ENCODE data around the gene NEBL.
A peak's percentile ranks its signal among the peaks of the same experiment; 100 is the strongest.

The NEBL gene

DNA sequence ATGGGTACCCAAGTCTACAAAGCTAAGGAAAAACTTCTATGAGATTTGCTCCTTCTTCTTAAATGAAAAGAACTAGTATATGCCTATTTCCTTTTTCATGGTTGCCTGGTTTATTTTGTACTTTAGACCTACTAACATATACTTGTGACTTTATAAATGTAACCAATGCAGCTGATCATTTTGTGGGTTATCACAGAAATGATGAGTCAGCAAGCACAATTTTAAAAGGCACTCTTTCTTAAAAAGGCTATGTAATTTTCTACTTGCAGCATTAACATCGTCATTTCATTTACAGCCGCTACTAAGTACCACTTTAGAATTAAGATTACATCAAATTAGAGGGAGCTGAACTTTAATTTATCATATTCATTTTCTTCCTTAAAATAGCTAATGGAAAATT, 13.6 kb downstream of the NEBL start:
- no peak for DNase-seq (ENCODE audit: low read depth in 2 of 2)
- TF ChIP-seq CTCF (IDR thresholded peaks at IDR 0.05; ENCODE audit: low read depth, low read length) = no peak
- no peak overlapping the region for H3K4me3 ChIP-seq (replicated peaks in 1 of 2; ENCODE audit: low read depth in 2 of 2, low read length in 2 of 2)

DNA sequence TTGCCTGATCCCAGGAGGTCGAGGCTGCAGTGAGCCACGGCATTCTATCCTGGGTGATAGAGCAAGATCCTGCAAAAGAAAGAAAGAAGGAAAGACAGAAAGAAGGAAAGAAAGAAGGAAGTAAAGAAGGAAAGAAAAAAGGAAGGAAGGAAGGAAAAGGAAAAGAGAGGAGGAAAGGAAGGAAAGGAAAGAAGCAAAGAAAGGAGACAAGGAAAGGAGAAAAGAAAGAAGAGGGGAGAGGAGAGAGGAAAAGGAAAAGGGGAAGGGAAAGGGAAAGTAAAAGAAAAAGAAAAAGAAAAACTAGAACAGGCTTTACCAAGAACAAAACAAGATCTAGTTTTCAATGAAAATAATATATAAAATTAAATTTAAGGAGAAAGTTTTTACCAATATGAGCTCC, 15.0 kb downstream of the NEBL start:
- TF ChIP-seq CTCF (IDR thresholded peaks at IDR 0.05; ENCODE audit: low read depth, low read length) = no peak
- DNase-seq (ENCODE audit: low read depth in 2 of 2) = no peak

DNA sequence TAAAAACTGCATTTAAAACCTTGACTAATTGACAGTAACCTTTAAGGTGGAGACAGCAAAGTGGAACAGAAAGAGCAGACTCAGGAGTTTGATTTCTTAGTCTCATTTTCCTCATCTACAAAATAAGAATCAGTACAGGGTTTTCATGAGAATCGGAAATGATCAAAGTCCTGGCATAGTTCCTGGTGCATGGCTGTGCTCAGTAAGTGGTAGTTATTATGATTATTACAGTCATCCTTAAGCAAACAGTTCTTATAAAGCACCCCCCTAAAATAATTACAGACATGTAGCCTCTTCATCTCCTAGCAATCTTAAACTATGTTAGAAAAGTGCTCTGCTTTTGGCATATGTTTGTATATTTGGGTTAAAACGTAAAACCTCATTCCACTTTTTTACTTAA, 18.0 kb downstream of the NEBL start:
- H3K4me3 ChIP-seq (replicated peaks in 1 of 2; ENCODE audit: low read depth in 2 of 2, low read length in 2 of 2) = no peak overlapping the region
- no peak for DNase-seq (ENCODE audit: low read depth in 2 of 2)
- no peak for TF ChIP-seq CTCF (IDR thresholded peaks at IDR 0.05; ENCODE audit: low read depth, low read length)

More for the DNA sequence above, 15.0 kb downstream of the NEBL start:
- no peak overlapping the region for H3K4me3 ChIP-seq (replicated peaks in 1 of 2; ENCODE audit: low read depth in 2 of 2, low read length in 2 of 2)

DNA sequence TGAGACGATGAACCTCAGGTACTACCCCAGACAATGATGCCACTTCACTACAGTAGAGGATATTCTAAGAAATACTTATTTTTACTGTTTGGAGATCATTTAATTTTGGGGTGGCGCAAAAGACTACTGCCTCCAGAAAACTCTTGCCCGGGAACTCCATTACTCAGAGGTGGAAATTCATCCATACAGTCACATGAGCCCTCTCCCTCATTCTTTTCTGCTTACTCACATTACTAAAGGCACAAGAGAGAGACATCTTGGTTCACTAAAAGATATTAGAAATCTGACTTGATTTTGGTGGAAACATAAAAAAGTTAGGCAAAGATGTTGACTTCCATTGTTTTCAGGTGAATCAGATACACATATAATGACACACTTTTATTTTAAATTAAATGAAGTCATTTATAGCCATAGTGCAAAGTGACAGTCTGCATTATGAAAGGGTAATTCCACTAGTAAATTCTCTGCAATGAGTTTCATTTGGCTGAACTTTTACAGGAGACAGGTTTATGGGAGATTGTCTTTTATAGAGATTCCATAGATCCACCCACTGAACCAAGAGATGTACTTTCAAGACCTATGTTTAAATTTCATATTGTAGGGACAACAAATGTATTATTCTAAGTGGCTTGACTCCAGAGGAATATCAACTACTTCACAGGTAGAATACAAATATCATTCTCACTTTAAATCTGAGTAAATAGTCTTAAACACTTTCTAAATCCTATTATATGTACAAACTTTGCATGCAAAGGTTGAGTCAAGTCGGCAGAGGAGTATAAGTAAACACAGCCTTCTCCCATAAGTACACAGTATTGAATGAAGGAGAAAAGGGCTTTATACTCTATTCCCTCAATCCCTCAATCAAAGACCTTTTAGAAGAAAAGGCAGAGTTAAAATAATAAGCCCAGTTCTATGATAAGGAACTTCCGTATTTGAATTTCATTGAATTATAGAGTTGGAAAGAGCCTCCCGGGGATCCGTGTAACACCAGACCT, 18.8 kb downstream of the NEBL start:
- no peak overlapping the region for H3K4me3 ChIP-seq (replicated peaks in 1 of 2; ENCODE audit: low read depth in 2 of 2, low read length in 2 of 2)
- DNase-seq (ENCODE audit: low read depth in 2 of 2) = peak; percentile 41 to 63
- TF ChIP-seq CTCF (IDR thresholded peaks at IDR 0.05; ENCODE audit: low read depth, low read length) = no peak

GRCh38 chr10:20877554-20877953, 19.6 kb downstream of the NEBL start:
- TF ChIP-seq CTCF (IDR thresholded peaks at IDR 0.05; ENCODE audit: low read depth, low read length) = no peak
- no peak for DNase-seq (ENCODE audit: low read depth in 2 of 2)

GRCh38 chr10:20874261-20874660, 22.9 kb downstream of the NEBL start:
- H3K4me3 ChIP-seq (replicated peaks in 1 of 2; ENCODE audit: low read depth in 2 of 2, low read length in 2 of 2) = no peak overlapping the region
- TF ChIP-seq CTCF (IDR thresholded peaks at IDR 0.05; ENCODE audit: low read depth, low read length) = no peak
- DNase-seq (ENCODE audit: low read depth in 2 of 2) = no peak

More at GRCh38 chr10:20877554-20877953, 19.6 kb downstream of the NEBL start:
- no peak overlapping the region for H3K4me3 ChIP-seq (replicated peaks in 1 of 2; ENCODE audit: low read depth in 2 of 2, low read length in 2 of 2)
